ENCODE results near the gene NRP2. TPM values are rescaled to one million over a fixed set of nuclear protein-coding genes. Genes with fewer than 3 reads are reported as not detected.

The NRP2 gene
- polyA plus RNA-seq, 1 donor: 11.7 TPM

GRCh38 chr2:205658572-205658971, 23.7 kb upstream of the NRP2 start:
- DNase-seq (ENCODE audit: low read depth): no peak

GRCh38 chr2:205659922-205660321, 22.4 kb upstream of the NRP2 start:
- DNase-seq (ENCODE audit: low read depth): no peak

- no peak for DNase-seq (ENCODE audit: low read depth)
Observed at GRCh38 chr2:205660521-205661124, 21.7 kb upstream of the NRP2 start.

GRCh38 chr2:205661281-205661680, 21.0 kb upstream of the NRP2 start:
- no peak for DNase-seq (ENCODE audit: low read depth)

- no peak for DNase-seq (ENCODE audit: low read depth)
Observed at GRCh38 chr2:205662206-205662965, 19.9 kb upstream of the NRP2 start.

GRCh38 chr2:205665791-205666190, 16.5 kb upstream of the NRP2 start:
- no peak for DNase-seq (ENCODE audit: low read depth)

GRCh38 chr2:205670292-205670691, 12.0 kb upstream of the NRP2 start:
- no peak for DNase-seq (ENCODE audit: low read depth)

- DNase-seq (ENCODE audit: low read depth): no peak
Observed at GRCh38 chr2:205673312-205673711, 9.0 kb upstream of the NRP2 start.

GRCh38 chr2:205675861-205676516, 6.3 kb upstream of the NRP2 start:
- DNase-seq (ENCODE audit: low read depth): no peak

GRCh38 chr2:205678541-205679142, 3.7 kb upstream of the NRP2 start:
- DNase-seq (ENCODE audit: low read depth): no peak

- DNase-seq (ENCODE audit: low read depth): no peak
Observed at GRCh38 chr2:205679410-205680009, 2.8 kb upstream of the NRP2 start.

GRCh38 chr2:205680067-205680466, 2.2 kb upstream of the NRP2 start:
- no peak for DNase-seq (ENCODE audit: low read depth)

GRCh38 chr2:205680903-205681302, 1.4 kb upstream of the NRP2 start:
- DNase-seq (ENCODE audit: low read depth): no peak

GRCh38 chr2:205681401-205682238, 681 bp upstream of the NRP2 start:
- no peak for DNase-seq (ENCODE audit: low read depth)

- no peak for DNase-seq (ENCODE audit: low read depth)
Observed at GRCh38 chr2:205682971-205683501, 735 bp downstream of the NRP2 start.

- no peak for DNase-seq (ENCODE audit: low read depth)
Observed at GRCh38 chr2:205683502-205684367, 1.4 kb downstream of the NRP2 start.

GRCh38 chr2:205684871-205685313, 2.6 kb downstream of the NRP2 start:
- no peak for DNase-seq (ENCODE audit: low read depth)

- DNase-seq (ENCODE audit: low read depth): no peak
Observed at GRCh38 chr2:205685314-205686055, 3.2 kb downstream of the NRP2 start.

Data from forelimb muscle (tissue), 1 donor.